Activated T-helper 17 cell treated with anti-CD3 and anti-CD28 coated beads, Interleukin-2, amount 50 U/mL, for 72 hours (primary cell): ENCODE data around the gene SLC8A1. TPM values are rescaled to one million over a fixed set of nuclear protein-coding genes. Genes with fewer than 3 reads are reported as not detected.

ENCODE experiments used
- ATAC-seq: fragments of 150-1000 bp; cut with Tn5 transposase; replicated peaks from 2 replicates; pipeline ENCODE4 v1.10.0; 2021; ENCODE audit warnings: mild to moderate bottlenecking, moderate library complexity
- H3K27ac Mint-ChIP-seq: one replicate; pipeline ENCODE4 v1.8.0; 2022; ENCODE audit warnings: mixed read lengths
- H3K27me3 Mint-ChIP-seq: one replicate; pipeline ENCODE4 v1.8.0; 2022; ENCODE audit warnings: mixed read lengths
- H3K36me3 Mint-ChIP-seq: one replicate; pipeline ENCODE4 v1.8.0; 2022; ENCODE audit warnings: low read depth, mild to moderate bottlenecking, mixed read lengths
- H3K4me1 Mint-ChIP-seq: one replicate; pipeline ENCODE4 v1.8.0; 2022; ENCODE audit warnings: mixed read lengths
- H3K4me3 Mint-ChIP-seq: one replicate; pipeline ENCODE4 v1.8.0; 2022; ENCODE audit warnings: mild to moderate bottlenecking, mixed read lengths
- H3K9me3 Mint-ChIP-seq: one replicate; pipeline ENCODE4 v1.8.0; 2022; ENCODE audit warnings: mixed read lengths
- total RNA-seq, 2 donors: library from RNA; stranded (reverse); gene quantifications; one replicate each; pipeline ENCODE4 v1.2.3, GENCODE V29; 2022

SLC8A1 gene
- total RNA-seq, 2 donors from 2014 or later: 0.45 TPM; not detected in 1

DNA sequence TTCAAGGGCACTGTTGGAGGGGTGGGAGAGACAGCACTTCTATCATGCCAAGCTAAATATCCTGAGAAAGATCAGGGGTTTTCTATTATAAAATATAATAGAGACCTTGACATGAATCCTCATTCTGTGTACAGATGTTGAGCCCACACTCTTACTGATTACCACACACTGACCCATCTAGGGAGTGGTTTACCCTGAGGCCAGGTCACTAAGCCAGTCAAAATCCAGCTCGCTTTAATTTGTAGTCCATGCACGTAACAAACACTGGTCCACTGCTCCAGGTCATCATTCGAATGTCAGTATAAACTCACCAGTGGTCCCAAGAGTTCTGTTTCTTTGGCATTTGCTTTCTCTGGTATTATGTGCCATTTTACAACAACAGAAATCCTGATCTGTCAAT lies 96.4 kb downstream of the SLC8A1 start:
- Mint-ChIP-seq H3K36me3 (no peaks in the 10 kb centered on the region), H3K4me1 (no peaks in the 10 kb centered on the region), H3K27me3 (no peaks in the 10 kb centered on the region), H3K9me3 (no peaks in the 10 kb centered on the region), H3K27ac (no peak overlapping the region), H3K4me3 (no peak overlapping the region)
- ATAC-seq: no peak

GRCh38 chr2:40353231-40353630 lies 98.7 kb downstream of the SLC8A1 start:
- Mint-ChIP-seq H3K4me3 (no peak overlapping the region), H3K27me3 (no peaks in the 10 kb centered on the region), H3K27ac (no peak overlapping the region), H3K4me1 (no peaks in the 10 kb centered on the region), H3K9me3 (no peaks in the 10 kb centered on the region), H3K36me3 (no peaks in the 10 kb centered on the region)
- no peak for ATAC-seq

DNA sequence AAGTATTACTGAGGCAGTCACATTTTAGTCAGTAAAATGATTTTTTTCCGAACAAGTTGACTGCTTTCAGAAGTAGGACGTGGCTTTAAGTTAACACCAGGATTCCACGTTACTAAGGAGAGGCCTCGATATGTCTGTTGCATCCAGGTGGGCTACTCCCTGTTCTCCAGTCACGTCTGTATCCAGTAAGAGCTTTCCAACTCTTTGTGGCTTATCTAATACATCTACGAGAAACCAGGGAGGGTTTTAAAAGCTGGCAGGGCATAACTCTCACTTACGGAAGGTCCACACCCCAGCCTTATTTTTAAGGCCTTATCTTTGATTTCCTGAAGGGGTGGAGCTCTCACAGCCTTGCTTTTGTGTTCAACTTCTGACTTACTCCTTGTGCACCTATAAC lies 99.2 kb downstream of the SLC8A1 start:
- no peaks in the 10 kb centered on the region for H3K4me1 Mint-ChIP-seq
- H3K9me3 Mint-ChIP-seq: no peaks in the 10 kb centered on the region
- ATAC-seq: no peak
- no peak overlapping the region for H3K27ac Mint-ChIP-seq
- no peak overlapping the region for H3K4me3 Mint-ChIP-seq
- no peaks in the 10 kb centered on the region for H3K27me3 Mint-ChIP-seq
- no peaks in the 10 kb centered on the region for H3K36me3 Mint-ChIP-seq

- no peak for ATAC-seq
- Mint-ChIP-seq H3K4me3 (no peak overlapping the region), H3K36me3 (no peaks in the 10 kb centered on the region), H3K27me3 (no peaks in the 10 kb centered on the region), H3K9me3 (no peaks in the 10 kb centered on the region), H3K4me1 (no peaks in the 10 kb centered on the region), H3K27ac (no peak overlapping the region)
These were observed 99.7 kb downstream of the SLC8A1 start for GRCh38 chr2:40352041-40352702.

DNA sequence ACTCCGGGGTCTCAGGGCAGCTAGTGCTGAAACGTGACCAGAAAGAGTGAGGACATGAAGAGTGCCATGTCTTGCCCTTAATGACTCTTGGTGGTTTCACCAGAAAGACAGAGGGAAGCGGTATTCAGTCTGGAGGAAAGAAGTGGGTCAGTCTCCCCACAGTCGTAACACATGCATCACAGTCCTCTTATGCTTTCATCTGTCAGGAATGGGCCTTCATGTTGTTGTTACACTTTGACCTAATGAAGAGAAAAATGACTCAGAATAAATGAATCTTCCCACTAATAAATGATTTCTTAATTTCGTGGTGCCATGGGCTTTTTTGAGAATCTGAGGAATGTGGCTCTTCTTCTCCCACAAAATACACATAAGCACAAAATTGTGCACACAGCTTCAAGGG lies 103.2 kb downstream of the SLC8A1 start:
- no peak overlapping the region for H3K4me3 Mint-ChIP-seq
- no peak overlapping the region for H3K27ac Mint-ChIP-seq
- H3K36me3 Mint-ChIP-seq: no peaks in the 10 kb centered on the region
- no peaks in the 10 kb centered on the region for H3K4me1 Mint-ChIP-seq
- ATAC-seq: no peak
- H3K9me3 Mint-ChIP-seq: no peaks in the 10 kb centered on the region
- no peaks in the 10 kb centered on the region for H3K27me3 Mint-ChIP-seq

DNA sequence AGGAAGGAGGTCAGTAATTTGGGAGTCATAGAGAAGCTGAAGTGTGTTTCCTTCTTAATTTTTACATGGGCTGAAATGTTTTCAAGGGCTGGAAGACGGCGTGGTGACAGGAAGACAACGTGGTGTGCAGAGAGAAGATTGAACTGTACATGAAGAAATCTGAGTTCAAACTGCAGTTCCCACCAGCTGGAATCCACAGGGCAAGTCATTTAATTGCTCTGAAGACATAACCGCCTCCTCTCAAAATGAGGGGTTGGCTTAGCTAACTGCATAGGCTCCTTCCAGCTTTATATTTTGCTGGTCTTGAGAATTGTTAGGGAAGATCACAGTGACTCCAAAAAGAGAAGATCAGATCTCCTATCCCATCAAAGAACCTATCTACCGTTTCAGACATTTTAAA lies 103.9 kb downstream of the SLC8A1 start:
- ATAC-seq: no peak
- Mint-ChIP-seq H3K9me3 (no peaks in the 10 kb centered on the region), H3K4me3 (no peak overlapping the region), H3K4me1 (no peaks in the 10 kb centered on the region), H3K27me3 (no peaks in the 10 kb centered on the region), H3K27ac (no peak overlapping the region), H3K36me3 (no peaks in the 10 kb centered on the region)

GRCh38 chr2:40346535-40347354 lies 105.1 kb downstream of the SLC8A1 start:
- no peaks in the 10 kb centered on the region for H3K9me3 Mint-ChIP-seq

GRCh38 chr2:40344364-40344763 lies 107.5 kb downstream of the SLC8A1 start:
- no peak overlapping the region for H3K27ac Mint-ChIP-seq
- no peak overlapping the region for H3K4me3 Mint-ChIP-seq
- H3K36me3 Mint-ChIP-seq: no peaks in the 10 kb centered on the region
- no peaks in the 10 kb centered on the region for H3K27me3 Mint-ChIP-seq
- no peaks in the 10 kb centered on the region for H3K9me3 Mint-ChIP-seq
- H3K4me1 Mint-ChIP-seq: no peaks in the 10 kb centered on the region
- ATAC-seq: no peak

More at GRCh38 chr2:40346535-40347354, 105.1 kb downstream of the SLC8A1 start:
- no peak overlapping the region for H3K4me3 Mint-ChIP-seq
- no peak overlapping the region for H3K27ac Mint-ChIP-seq
- H3K27me3 Mint-ChIP-seq: no peaks in the 10 kb centered on the region
- no peaks in the 10 kb centered on the region for H3K4me1 Mint-ChIP-seq
- ATAC-seq: no peak
- no peaks in the 10 kb centered on the region for H3K36me3 Mint-ChIP-seq

- no peaks in the 10 kb centered on the region for H3K4me1 Mint-ChIP-seq
- no peak overlapping the region for H3K27ac Mint-ChIP-seq
- no peaks in the 10 kb centered on the region for H3K36me3 Mint-ChIP-seq
- H3K4me3 Mint-ChIP-seq: no peak overlapping the region
- H3K9me3 Mint-ChIP-seq: no peaks in the 10 kb centered on the region
- H3K27me3 Mint-ChIP-seq: no peaks in the 10 kb centered on the region
- no peak for ATAC-seq
These were observed 108.0 kb downstream of the SLC8A1 start for GRCh38 chr2:40343902-40344301.

DNA sequence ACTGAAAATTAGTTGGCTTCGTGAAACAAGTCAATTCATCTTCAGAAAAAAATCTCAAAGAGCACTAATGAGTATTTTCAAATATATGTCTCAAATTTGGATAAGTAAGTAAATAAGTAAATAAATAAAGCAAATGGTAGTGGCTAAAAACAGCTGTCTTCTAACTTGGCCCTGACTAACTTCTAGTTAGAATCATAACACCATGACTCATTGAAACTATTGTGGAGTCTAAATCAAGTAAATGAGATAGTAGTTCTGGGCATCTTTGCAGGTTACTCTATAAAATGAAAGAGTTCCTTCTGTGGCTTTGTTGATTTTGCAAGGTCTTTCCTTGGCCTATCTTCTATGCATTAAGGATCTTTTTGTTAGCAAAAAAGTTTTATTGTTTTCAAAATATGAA lies 110.7 kb downstream of the SLC8A1 start:
- Mint-ChIP-seq H3K27me3 (no peaks in the 10 kb centered on the region), H3K9me3 (no peaks in the 10 kb centered on the region), H3K4me1 (no peaks in the 10 kb centered on the region), H3K36me3 (no peaks in the 10 kb centered on the region), H3K4me3 (no peak overlapping the region), H3K27ac (no peak overlapping the region)
- no peak for ATAC-seq

- no peak overlapping the region for H3K27ac Mint-ChIP-seq
- H3K4me1 Mint-ChIP-seq: no peaks in the 10 kb centered on the region
- H3K9me3 Mint-ChIP-seq: no peaks in the 10 kb centered on the region
- H3K27me3 Mint-ChIP-seq: no peaks in the 10 kb centered on the region
- no peak for ATAC-seq
- no peak overlapping the region for H3K4me3 Mint-ChIP-seq
- no peaks in the 10 kb centered on the region for H3K36me3 Mint-ChIP-seq
These were observed 112.9 kb downstream of the SLC8A1 start for GRCh38 chr2:40339026-40339425.

GRCh38 chr2:40332191-40332826 lies 119.6 kb downstream of the SLC8A1 start:
- Mint-ChIP-seq H3K9me3 (no peaks in the 10 kb centered on the region), H3K4me3 (no peak overlapping the region), H3K27me3 (no peaks in the 10 kb centered on the region), H3K36me3 (no peaks in the 10 kb centered on the region), H3K27ac (no peak overlapping the region), H3K4me1 (no peaks in the 10 kb centered on the region)
- ATAC-seq: no peak

- Mint-ChIP-seq H3K9me3 (no peaks in the 10 kb centered on the region), H3K4me1 (no peaks in the 10 kb centered on the region), H3K27me3 (no peaks in the 10 kb centered on the region), H3K4me3 (no peak overlapping the region), H3K27ac (no peak overlapping the region), H3K36me3 (no peaks in the 10 kb centered on the region)
- ATAC-seq: no peak
These were observed 121.8 kb downstream of the SLC8A1 start for GRCh38 chr2:40330096-40330495.

DNA sequence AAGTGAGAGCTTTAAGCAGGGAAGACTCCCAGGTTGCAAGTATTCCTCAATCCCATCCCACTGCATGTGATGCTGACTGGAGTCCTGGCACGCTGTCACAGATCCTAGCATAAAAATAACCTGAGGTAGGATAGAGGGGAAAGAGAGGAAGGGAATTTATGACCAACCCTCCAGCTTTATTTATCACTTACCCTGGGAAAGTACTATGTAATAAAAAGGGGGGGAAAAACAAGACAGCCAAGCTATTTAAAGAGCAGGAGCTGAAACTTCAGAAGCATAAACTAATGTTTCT lies 122.2 kb downstream of the SLC8A1 start:
- ATAC-seq: no peak
- Mint-ChIP-seq H3K27ac (no peak overlapping the region), H3K36me3 (no peaks in the 10 kb centered on the region), H3K9me3 (peaks cover under 1% of the 10 kb centered on the region), H3K4me3 (no peak overlapping the region), H3K27me3 (no peaks in the 10 kb centered on the region), H3K4me1 (no peaks in the 10 kb centered on the region)

DNA sequence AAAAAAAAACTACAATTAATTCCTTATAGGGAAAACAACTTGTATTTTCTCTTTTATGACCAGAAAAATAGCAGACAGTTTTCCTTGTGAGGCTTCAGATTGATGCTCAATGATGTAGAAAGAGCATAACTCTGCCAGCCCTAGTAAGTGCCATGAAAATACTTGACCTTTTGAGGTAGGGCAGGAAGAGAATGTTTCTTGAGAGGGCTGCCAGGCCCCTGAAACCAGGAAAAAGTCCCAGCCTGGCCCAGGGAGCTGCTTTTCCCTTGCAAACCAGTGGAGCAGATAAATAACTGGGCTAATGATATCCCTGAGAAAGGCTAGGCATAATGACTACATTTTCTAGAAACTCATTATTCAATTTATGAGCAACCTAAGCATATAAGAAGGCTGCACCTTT lies 126.8 kb downstream of the SLC8A1 start:
- Mint-ChIP-seq H3K9me3 (peaks cover 3% of the 10 kb centered on the region), H3K36me3 (no peaks in the 10 kb centered on the region), H3K27ac (no peak overlapping the region), H3K27me3 (peaks cover 2% of the 10 kb centered on the region), H3K4me3 (no peak overlapping the region), H3K4me1 (no peaks in the 10 kb centered on the region)
- no peak for ATAC-seq
